LNCAP (cell line): ENCODE data around the gene SLC4A11.

Experiments used
- CTCF ChIP-seq: fragments of 450-650 bp; IDR thresholded peaks from 2 replicates; pipeline ENCODE4 v1.5.1; 2017; ENCODE audit warnings: mild to moderate bottlenecking

Gene SLC4A11

GRCh38 chr20:3213226-3213625 lies 25.8 kb downstream of the SLC4A11 start:
- TF ChIP-seq CTCF: no peak

- no peak for TF ChIP-seq CTCF
These were observed 28.6 kb downstream of the SLC4A11 start for GRCh38 chr20:3210346-3210745.

- no peak for TF ChIP-seq CTCF
These were observed 29.1 kb downstream of the SLC4A11 start for GRCh38 chr20:3209946-3210317.

GRCh38 chr20:3209257-3209945 lies 29.6 kb downstream of the SLC4A11 start, which contains the start of gene ITPA:
Gene ITPA, plus strand, starts transcription at chr20:3209498. Its CDS starts 54 bp downstream, at chr20:3209552.
- no peak for TF ChIP-seq CTCF

GRCh38 chr20:3208786-3209256 lies 30.2 kb downstream of the SLC4A11 start:
- TF ChIP-seq CTCF: no peak

GRCh38 chr20:3204124-3204794 lies 34.7 kb downstream of the SLC4A11 start, which contains the start of gene DDRGK1:
Gene DDRGK1, minus strand, starts transcription at chr20:3204682. Its CDS starts 55 bp downstream, at chr20:3204627.
- TF ChIP-seq CTCF: no peak

GRCh38 chr20:3203315-3204123 lies 35.5 kb downstream of the SLC4A11 start:
- TF ChIP-seq CTCF: no peak
